Gastrocnemius medialis (tissue), 4 donors: ENCODE measurements around the gene HBEGF. TPM values are rescaled to one million over a fixed set of nuclear protein-coding genes. Genes with fewer than 3 reads are reported as not detected.
A peak's percentile ranks its signal among the peaks of the same experiment; 100 is the strongest.

Experiments
- ATAC-seq, 2 donors: fragments of 150-250 bp; one replicate each; pipeline ENCODE4 v1.9.1; 2016
- DNase-seq, 2 donors: peaks; one replicate each; pipeline ENCODE4 v3.0.0-alpha.2; 2019
- H3K27ac ChIP-seq, 4 donors: fragments of 200-600 bp; sonication (generic); 1 replicate in 1 of 4; 2 replicates in 3 of 4; pipeline ENCODE4 v1.5.1; 2016 to 2018; ENCODE audit warnings: mild to moderate bottlenecking in 2 of 4, moderate library complexity in 1 of 4
- H3K27me3 ChIP-seq, 3 donors: fragments of 200-600 bp; sonication (generic) in 2 of 3; 1 replicate in 1 of 3; 2 replicates in 2 of 3; pipeline versions ENCODE4 v1.5.1 to v1.6.0; 2016 to 2019; ENCODE audit warnings: mild to moderate bottlenecking in 1 of 3, moderate library complexity in 1 of 3
- H3K36me3 ChIP-seq, 2 donors: fragments of 200-600 bp; sonication (generic) in 1 of 2; one replicate each; pipeline ENCODE4 v1.5.1; 2017 to 2018
- H3K4me1 ChIP-seq, 2 donors: fragments of 200-600 bp; sonication (generic) in 1 of 2; one replicate each; pipeline ENCODE4 v1.5.1; 2016 to 2017; ENCODE audit warnings: mild to moderate bottlenecking in 2 of 2
- H3K4me3 ChIP-seq, 4 donors: fragments of 200-600 bp; sonication (generic) in 3 of 4; 1 replicate in 1 of 4; 2 replicates in 3 of 4; pipeline ENCODE4 v1.5.1; 2016 to 2019; ENCODE audit warnings: mild to moderate bottlenecking in 2 of 4
- H3K9me3 ChIP-seq, 3 donors: fragments of 200-600 bp; sonication (generic) in 2 of 3; 1 replicate in 1 of 3; 2 replicates in 2 of 3; pipeline ENCODE4 v1.5.1; 2016 to 2019
- CTCF ChIP-seq, 5 experiments: fragments of 450-650 bp in 3 of 5; fragments of 200-600 bp in 2 of 5; sonication (generic) in 2 of 5; IDR thresholded peaks in 4 of 5; conservative IDR thresholded peaks in 1 of 5; 1 replicate in 4 of 5; 2 replicates in 1 of 5; pipeline ENCODE4 v1.5.1; 2016 to 2019; ENCODE audit warnings: antibody characterized with exemption in 5 of 5, mild to moderate bottlenecking in 3 of 5, moderate library complexity in 3 of 5
- POLR2A ChIP-seq, 2 donors: fragments of 450-650 bp; IDR thresholded peaks; one replicate each; pipeline ENCODE4 v1.6.1; 2017; ENCODE audit warnings: antibody characterized with exemption in 2 of 2, mild to moderate bottlenecking in 2 of 2, moderate library complexity in 2 of 2
- in situ Hi-C, 4 donors: fragments of 200-750 bp; cut with MboI; loops; one replicate each; pipeline versions ENCODE4 v1.15.0 to v1.8.0; 2017; ENCODE audit warnings: low sequenced_read_pairs in 4 of 4
- intact Hi-C: fragments of 100-400 bp; cut with DNase I; formaldehyde crosslinking; loops from one replicate; pipeline ENCODE4 v1.15.1; 2023; ENCODE audit warnings: low total_unique reads
- total RNA-seq, 4 donors: library from RNA; depleted of rRNA; stranded (reverse); fragments of >200 nt; gene quantifications; one replicate each; pipeline versions ENCODE4 v1.1.0 to v1.2.3, GENCODE V29; 2016

Gene HBEGF
- total RNA-seq, 4 donors from 2014 or later = 5.3 to 22.2 (median 17.6) TPM

- H3K9me3 ChIP-seq = no peaks in the 10 kb centered on the region
- in situ Hi-C loops = no loop called here
- DNase-seq (no peak), ATAC-seq (no peak)
- no peaks in the 10 kb centered on the region for H3K36me3 ChIP-seq
- H3K27me3 ChIP-seq = no peaks in the 10 kb centered on the region
- TF ChIP-seq CTCF (IDR thresholded peaks at IDR 0.05 in 4 of 5, conservative IDR thresholded peaks at IDR 0.05 in 1 of 5) = no peak
- peaks cover 55 to 67% of the 10 kb centered on the region in 2 donors for H3K4me1 ChIP-seq
- no peak overlapping the region for H3K4me3 ChIP-seq
- peak overlapping the region in 3 of 4 donors; percentile 20 to 47 (median 37) for H3K27ac ChIP-seq
- intact Hi-C loops = no loop called here
Observed at GRCh38 chr5:140287801-140288521, 58.4 kb downstream of the HBEGF start.

- no peak overlapping the region for H3K4me3 ChIP-seq
- H3K4me1 ChIP-seq = peaks cover 47 to 52% of the 10 kb centered on the region in 2 donors
- no peaks in the 10 kb centered on the region for H3K9me3 ChIP-seq
- H3K27me3 ChIP-seq = no peaks in the 10 kb centered on the region
- no peak for ATAC-seq
- H3K36me3 ChIP-seq = no peaks in the 10 kb centered on the region
- intact Hi-C loops = no loop called here
- H3K27ac ChIP-seq = peak overlapping the region in 3 of 4 donors; percentile 28 to 47 (median 29)
- in situ Hi-C loops = no loop called here
- TF ChIP-seq CTCF (IDR thresholded peaks at IDR 0.05 in 4 of 5, conservative IDR thresholded peaks at IDR 0.05 in 1 of 5) (no peak), POLR2A (IDR thresholded peaks at IDR 0.05) (no peak)
- no peak for DNase-seq
Observed at GRCh38 chr5:140286424-140286823, 60.0 kb downstream of the HBEGF start.

GRCh38 chr5:140284013-140284412 lies 62.4 kb downstream of the HBEGF start:
- Histone ChIP-seq H3K27me3 (no peaks in the 10 kb centered on the region), H3K4me1 (peaks cover 40 to 43% of the 10 kb centered on the region in 2 donors), H3K36me3 (no peaks in the 10 kb centered on the region), H3K27ac (peak overlapping the region in 3 of 4 donors; percentile 8 to 31 (median 17)), H3K9me3 (no peaks in the 10 kb centered on the region), H3K4me3 (no peak overlapping the region)
- intact Hi-C loops = loop anchor here (2.0 kb wide), 1 partner anchor 19 kb away; no protein-coding TSS in a partner anchor
- in situ Hi-C loops = no loop called here
- no peak for DNase-seq
- no peak for TF ChIP-seq CTCF (IDR thresholded peaks at IDR 0.05 in 4 of 5, conservative IDR thresholded peaks at IDR 0.05 in 1 of 5)
- no peak for TF ChIP-seq POLR2A (IDR thresholded peaks at IDR 0.05)
- ATAC-seq = peak in 1 of 2 donors; percentile 23

Other genes starting within 250 kb of the HBEGF start
- gene PURA, start 232.5 kb downstream of the HBEGF start, total RNA-seq = 10 to 100 TPM; 13.6 to 20.6 (median 16.5) TPM
- gene IGIP, start 220.7 kb downstream of the HBEGF start, total RNA-seq = 10 to 100 TPM in 1 of 4 donors, 1 to 10 TPM in 3; 6.7 to 13.1 (median 8.2) TPM
- gene CYSTM1, start 171.4 kb downstream of the HBEGF start, total RNA-seq = 100 to 1,000 TPM; 304 to 593 (median 336) TPM
- 10 to 100 TPM; 47.9 to 81.0 (median 77.9) TPM for gene PFDN1, start 43.5 kb downstream of the HBEGF start, total RNA-seq
- not detected for gene SLC4A9, start 13.6 kb upstream of the HBEGF start, total RNA-seq
- gene ANKHD1, start 55.2 kb upstream of the HBEGF start, total RNA-seq = 10 to 100 TPM; 51.3 to 93.6 (median 72.7) TPM
- gene EIF4EBP3, start 201.1 kb upstream of the HBEGF start, total RNA-seq = 100 to 1,000 TPM in 1 of 4 donors, 10 to 100 TPM in 3; 38.6 to 118 (median 51.8) TPM
- gene SRA1, start 210.9 kb upstream of the HBEGF start, total RNA-seq = 10 to 100 TPM; 34.1 to 67.3 (median 40.6) TPM
- gene APBB3, start 218.0 kb upstream of the HBEGF start, total RNA-seq = 10 to 100 TPM in 2 of 4 donors, 1 to 10 TPM in 2; 4.1 to 12.5 (median 9.0) TPM
- gene SLC35A4, start 218.2 kb upstream of the HBEGF start, total RNA-seq = 100 to 1,000 TPM in 2 of 4 donors, 10 to 100 TPM in 2; 71.7 to 152 (median 114) TPM